SK-N-SH (cell line): ENCODE data around the gene CADM2. TPM values are rescaled to one million over a fixed set of nuclear protein-coding genes. Genes with fewer than 3 reads are reported as not detected.

Experiments used
- CTCF ChIA-PET: fragments of 300-600, 350-600 bp; formaldehyde crosslinking; extraction: SDS; loops from one replicate; lab custom pipeline; 2021; lab: Yijun Ruan, JAX
- POLR2A ChIA-PET: fragments of 350-600 bp; sonication (Branson Sonifier 250); formaldehyde crosslinking; extraction: SDS; loops from one replicate; lab custom pipeline; 2020; ENCODE audit warnings: antibody characterized with exemption, inconsistent platforms; lab: Yijun Ruan, JAX
- DNase-seq: peaks from one replicate; pipeline ENCODE4 v3.0.0; 2012
- H2AFZ ChIP-seq: fragments of 200-600 bp; sonication (generic); 2 replicates; pipeline ENCODE4 v1.8.1; 2016; ENCODE audit warnings: antibody characterized with exemption, mild to moderate bottlenecking, low read depth
- H3F3A ChIP-seq: fragments of 200-600 bp; sonication (generic); replicated peaks from 2 replicates; pipeline ENCODE3; 2016; ENCODE audit warnings: antibody characterized with exemption, mild to moderate bottlenecking; ENCODE audit not compliant: insufficient read depth
- H3K27ac ChIP-seq, 2 experiments: fragments of 200-500 bp in 1 of 2; fragments of 200-600 bp in 1 of 2; sonication (Bioruptor generic) in 1 of 2; sonication (generic), shearing (Covaris generic) in 1 of 2; 2 replicates each; pipeline versions ENCODE4 v1.5.1 to v1.6.1; 2014 to 2016; ENCODE audit warnings: low read depth in 2 of 2, inconsistent platforms in 1 of 2, low read length in 1 of 2, mild to moderate bottlenecking in 1 of 2, mixed read lengths in 1 of 2
- H3K27me3 ChIP-seq: fragments of 200-600 bp; sonication (generic), shearing (Covaris generic); 2 replicates; pipeline ENCODE4 v1.6.1; 2016; ENCODE audit warnings: mixed run types; ENCODE audit not compliant: insufficient read depth
- H3K36me3 ChIP-seq, 2 experiments: fragments of 200-500 bp in 1 of 2; fragments of 200-600 bp in 1 of 2; sonication (Bioruptor generic) in 1 of 2; sonication (generic) in 1 of 2; replicated peaks in 1 of 2; 2 replicates each; pipeline versions ENCODE3 to v1.5.1; 2014 to 2016; ENCODE audit warnings: low read length in 1 of 2, mild to moderate bottlenecking in 1 of 2; ENCODE audit not compliant: insufficient read depth in 2 of 2, control insufficient read depth in 1 of 2
- H3K4me1 ChIP-seq, 2 experiments: fragments of 200-500 bp in 1 of 2; fragments of 200-600 bp in 1 of 2; sonication (Bioruptor generic) in 1 of 2; sonication (generic), shearing (Covaris generic) in 1 of 2; 2 replicates each; pipeline versions ENCODE4 v1.5.1 to v1.6.1; 2014 to 2016; ENCODE audit warnings: low read depth in 1 of 2, low read length in 1 of 2, mixed run types in 1 of 2; ENCODE audit not compliant: insufficient read depth in 2 of 2, control insufficient read depth in 1 of 2
- H3K4me2 ChIP-seq: fragments of 200-600 bp; sonication (generic), shearing (Covaris generic); 2 replicates; pipeline ENCODE4 v1.6.1; 2017; ENCODE audit warnings: mixed run types
- H3K4me3 ChIP-seq, 2 experiments: fragments of 200-500 bp in 1 of 2; fragments of 200-600 bp in 1 of 2; sonication (Bioruptor generic) in 1 of 2; sonication (generic), shearing (Covaris generic) in 1 of 2; 2 replicates each; pipeline versions ENCODE4 v1.5.1 to v1.8.1; 2014 to 2016; ENCODE audit warnings: low read depth in 2 of 2, inconsistent platforms in 1 of 2, low read length in 1 of 2, mild to moderate bottlenecking in 1 of 2, mixed read lengths in 1 of 2, moderate library complexity in 1 of 2
- H3K79me2 ChIP-seq: fragments of 200-600 bp; sonication (generic); 2 replicates; pipeline ENCODE4 v1.8.1; 2017; ENCODE audit warnings: mild to moderate bottlenecking; ENCODE audit not compliant: insufficient read depth
- H3K9ac ChIP-seq: fragments of 200-600 bp; sonication (generic); 2 replicates; pipeline ENCODE4 v1.6.1; 2017; ENCODE audit warnings: mixed run types
- H3K9me2 ChIP-seq: fragments of 200-600 bp; sonication (generic); 2 replicates; pipeline ENCODE4 v1.6.1; 2017; ENCODE audit warnings: mixed run types
- H3K9me3 ChIP-seq: fragments of 200-600 bp; sonication (generic); 2 replicates; pipeline ENCODE4 v1.6.1; 2017; ENCODE audit warnings: mixed run types, mild to moderate bottlenecking, moderate library complexity
- H4K20me1 ChIP-seq: fragments of 200-600 bp; sonication (generic); 2 replicates; pipeline ENCODE4 v1.6.1; 2017; ENCODE audit warnings: mild to moderate bottlenecking, mixed run types; ENCODE audit not compliant: insufficient read depth
- CTCF ChIP-seq: fragments of 200-600 bp; sonication (generic); IDR thresholded peaks from 2 replicates; pipeline ENCODE4 v1.6.1; 2017; ENCODE audit warnings: antibody characterized with exemption, mild to moderate bottlenecking, moderate library complexity
- EP300 ChIP-seq, 2 experiments: IDR thresholded peaks; 2 replicates each; pipeline versions ENCODE4 v1.4.0 to v1.6.1; 2012; ENCODE audit warnings: borderline replicate concordance in 1 of 2, low read depth in 1 of 2, low read length in 1 of 2
- EZH2phosphoT487 ChIP-seq: fragments of 200-600 bp; sonication (generic); IDR thresholded peaks from 2 replicates; pipeline ENCODE4 v1.6.1; 2017; ENCODE audit warnings: low read depth, mixed run types, mild to moderate bottlenecking, antibody characterized with exemption, moderate library complexity, borderline replicate concordance
- FOXJ3 ChIP-seq: sonication (generic); formaldehyde crosslinking; IDR thresholded peaks from 2 replicates; pipeline ENCODE4 v1.5.1; 2020; ENCODE audit warnings: mild to moderate bottlenecking, missing genetic modification reagents
- GATA2 ChIP-seq: sonication (generic); formaldehyde crosslinking; IDR thresholded peaks from 2 replicates; pipeline ENCODE4 v1.5.0; 2020; ENCODE audit warnings: mild to moderate bottlenecking, missing genetic modification reagents
- IRF3 ChIP-seq: fragments of 150-350 bp; IDR thresholded peaks from 2 replicates; pipeline ENCODE4 v1.6.1; 2016; ENCODE audit warnings: mild to moderate bottlenecking, low read depth, low read length
- NFIC ChIP-seq: IDR thresholded peaks from 2 replicates; pipeline ENCODE4 v1.4.0; 2012; ENCODE audit warnings: borderline replicate concordance
- NRF1 ChIP-seq: IDR thresholded peaks from 2 replicates; pipeline ENCODE4 v1.6.1; 2012; ENCODE audit warnings: low read depth, mild to moderate bottlenecking, low read length
- PBX3 ChIP-seq: IDR thresholded peaks from 2 replicates; pipeline ENCODE4; 2012
- RCOR1 ChIP-seq: fragments of 150-350 bp; IDR thresholded peaks from 2 replicates; pipeline ENCODE4 v1.6.1; 2017; ENCODE audit warnings: antibody characterized with exemption, low read length
- RFX5 ChIP-seq: IDR thresholded peaks from 2 replicates; pipeline ENCODE4 v1.6.1; 2012; ENCODE audit warnings: mild to moderate bottlenecking, improper control_type of control experiment, low read length
- RXRA ChIP-seq: IDR thresholded peaks from 2 replicates; pipeline ENCODE4 v1.4.0; 2012; ENCODE audit warnings: low read depth, mild to moderate bottlenecking, borderline replicate concordance
- SIN3A ChIP-seq: IDR thresholded peaks from 2 replicates; pipeline ENCODE4 v1.6.1; 2012; ENCODE audit warnings: low read depth, mild to moderate bottlenecking, low read length, moderate library complexity, borderline replicate concordance
- TAF1 ChIP-seq: IDR thresholded peaks from 2 replicates; pipeline ENCODE4 v1.6.1; 2012; ENCODE audit warnings: low read depth, mild to moderate bottlenecking, low read length, moderate library complexity, borderline replicate concordance
- TEAD4 ChIP-seq: IDR thresholded peaks from 2 replicates; pipeline ENCODE4 v1.4.0; 2012; ENCODE audit warnings: mild to moderate bottlenecking, borderline replicate concordance; ENCODE audit not compliant: insufficient read depth
- whole genome bisulfite sequencing: methylation state at CpG from one replicate; pipeline ENCODE4 v1.1.6; 2017; ENCODE audit warnings: low lambda C conversion rate; 5-methylcytosine and 5-hydroxymethylcytosine counted together
- polyA plus RNA-seq, 3 experiments: library from polyadenylated mRNA; depleted of rRNA; stranded (reverse); fragments of >200 nt; gene quantifications; 2 replicates each; pipeline ENCODE4 v1.2.3, GENCODE V29; 2012

The CADM2 gene
- polyA plus RNA-seq, 1 of the 3 experiments (the other 2 are of a cell fraction), result 0.46 TPM

GRCh38 chr3:85100316-85100715, 141.5 kb downstream of the CADM2 start:
- Histone ChIP-seq H3K27me3 (no peaks in the 10 kb centered on the region), H2AFZ (no peak overlapping the region), H4K20me1 (no peaks in the 10 kb centered on the region), H3F3A (no peaks in the 10 kb centered on the region), H3K4me2 (no peak overlapping the region), H3K79me2 (no peaks in the 10 kb centered on the region), H3K36me3 (no peaks in the 10 kb centered on the region), H3K4me1 (no peaks in the 10 kb centered on the region), H3K9ac (no peak overlapping the region), H3K4me3 (no peak overlapping the region), H3K9me3 (no peaks in the 10 kb centered on the region), H3K27ac (no peak overlapping the region), H3K9me2 (no peaks in the 10 kb centered on the region)
- DNase-seq, result no peak
- WGBS, result 7% methylated on average over 2 of the region's 2 CpGs
- TF ChIP-seq NFIC (no peak), EZH2phosphoT487 (no peak), TEAD4 (no peak), RXRA (no peak), PBX3 (no peak), NRF1 (no peak), CTCF (no peak), GATA2 (CRISPR knock-in tag) (no peak), FOXJ3 (CRISPR knock-in tag) (no peak), RFX5 (no peak), SIN3A (no peak), TAF1 (no peak), IRF3 (no peak), RCOR1 (no peak), EP300 (IDR thresholded peaks at IDR 0.05; ENCODE audit: borderline replicate concordance in 1 of 2, low read depth in 1 of 2, low read length in 1 of 2) (no peak)
- ChIA-PET CTCF (no interaction called here), POLR2A (no interaction called here)
